HFFc6 (cell line): ENCODE data around the gene SMC5. TPM values are rescaled to one million over a fixed set of nuclear protein-coding genes. Genes with fewer than 3 reads are reported as not detected.
A peak's percentile ranks its signal among the peaks of the same experiment; 100 is the strongest.

Source experiments
- DNase-seq: peaks from one replicate; pipeline ENCODE4 v3.0.0-alpha.2; 2018
- H3K27ac Mint-ChIP-seq: 2 replicates; pipeline ENCODE4 v1.8.0; 2020; ENCODE audit warnings: mild to moderate bottlenecking, mixed read lengths
- H3K27me3 Mint-ChIP-seq: 2 replicates; pipeline ENCODE4 v1.8.0; 2021; ENCODE audit warnings: mild to moderate bottlenecking, moderate library complexity, mixed read lengths; ENCODE audit not compliant: insufficient read depth
- H3K36me3 Mint-ChIP-seq: 2 replicates; pipeline ENCODE4 v1.8.0; 2021; ENCODE audit warnings: low read depth, mixed read lengths
- H3K4me1 Mint-ChIP-seq: 2 replicates; pipeline ENCODE4 v1.8.0; 2020; ENCODE audit warnings: low read depth, mixed read lengths
- H3K4me3 Mint-ChIP-seq: 2 replicates; pipeline ENCODE4 v1.8.0; 2020; ENCODE audit warnings: mild to moderate bottlenecking, moderate library complexity, mixed read lengths
- H3K9me3 Mint-ChIP-seq: 2 replicates; pipeline ENCODE4 v1.8.0; 2020; ENCODE audit warnings: mild to moderate bottlenecking, mixed read lengths
- total RNA-seq, 6 experiments: library from RNA; stranded (reverse); fragmentation: NEBNext Ultra II Directional; extraction: Animal tissue kit (Norgen Biotek cat#: 25700); gene quantifications; 2 replicates in 1 of 6; 3 replicates in 5 of 6; pipeline ENCODE4 v1.2.3, GENCODE V29; 2021
- TF ChIP-seq, protein P1 (sequence below): fragments of 200-600 bp; sonication (generic); IDR thresholded peaks from 2 replicates; pipeline ENCODE4 v1.5.0; 2021; ENCODE audit warnings: antibody characterized with exemption, mild to moderate bottlenecking

Gene SMC5
- total RNA-seq, 6 experiments from 2014 or later = 16.4 to 20.3 (median 19.2) TPM

DNA sequence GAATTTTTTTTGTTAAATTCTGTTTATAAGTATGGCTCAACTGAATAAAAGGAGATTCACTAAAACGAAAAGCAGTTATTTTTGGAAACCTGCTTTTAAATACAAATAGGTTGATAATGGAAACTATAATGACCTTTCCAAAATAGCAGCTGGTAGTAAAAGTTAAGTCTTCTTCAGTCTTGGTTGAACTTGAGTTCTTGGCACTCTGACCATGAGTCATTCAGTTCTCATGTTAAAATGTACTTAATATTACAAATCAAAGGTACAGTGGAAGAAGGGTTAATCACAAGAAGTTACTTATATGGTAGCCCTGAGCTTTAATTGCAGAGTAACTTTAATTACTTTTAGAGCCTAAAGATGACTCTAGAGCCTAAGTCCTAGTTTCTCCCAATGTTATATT is 93.6 kb downstream of the SMC5 start:
- peak; percentile 23 for DNase-seq
- Mint-ChIP-seq H3K4me1 (peaks cover 24% of the 10 kb centered on the region), H3K4me3 (no peak overlapping the region), H3K27ac (no peak overlapping the region), H3K9me3 (no peaks in the 10 kb centered on the region), H3K36me3 (peaks cover 5% of the 10 kb centered on the region), H3K27me3 (no peaks in the 10 kb centered on the region)
- TF ChIP-seq, protein P1, sequence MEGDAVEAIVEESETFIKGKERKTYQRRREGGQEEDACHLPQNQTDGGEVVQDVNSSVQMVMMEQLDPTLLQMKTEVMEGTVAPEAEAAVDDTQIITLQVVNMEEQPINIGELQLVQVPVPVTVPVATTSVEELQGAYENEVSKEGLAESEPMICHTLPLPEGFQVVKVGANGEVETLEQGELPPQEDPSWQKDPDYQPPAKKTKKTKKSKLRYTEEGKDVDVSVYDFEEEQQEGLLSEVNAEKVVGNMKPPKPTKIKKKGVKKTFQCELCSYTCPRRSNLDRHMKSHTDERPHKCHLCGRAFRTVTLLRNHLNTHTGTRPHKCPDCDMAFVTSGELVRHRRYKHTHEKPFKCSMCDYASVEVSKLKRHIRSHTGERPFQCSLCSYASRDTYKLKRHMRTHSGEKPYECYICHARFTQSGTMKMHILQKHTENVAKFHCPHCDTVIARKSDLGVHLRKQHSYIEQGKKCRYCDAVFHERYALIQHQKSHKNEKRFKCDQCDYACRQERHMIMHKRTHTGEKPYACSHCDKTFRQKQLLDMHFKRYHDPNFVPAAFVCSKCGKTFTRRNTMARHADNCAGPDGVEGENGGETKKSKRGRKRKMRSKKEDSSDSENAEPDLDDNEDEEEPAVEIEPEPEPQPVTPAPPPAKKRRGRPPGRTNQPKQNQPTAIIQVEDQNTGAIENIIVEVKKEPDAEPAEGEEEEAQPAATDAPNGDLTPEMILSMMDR = no peak

DNA sequence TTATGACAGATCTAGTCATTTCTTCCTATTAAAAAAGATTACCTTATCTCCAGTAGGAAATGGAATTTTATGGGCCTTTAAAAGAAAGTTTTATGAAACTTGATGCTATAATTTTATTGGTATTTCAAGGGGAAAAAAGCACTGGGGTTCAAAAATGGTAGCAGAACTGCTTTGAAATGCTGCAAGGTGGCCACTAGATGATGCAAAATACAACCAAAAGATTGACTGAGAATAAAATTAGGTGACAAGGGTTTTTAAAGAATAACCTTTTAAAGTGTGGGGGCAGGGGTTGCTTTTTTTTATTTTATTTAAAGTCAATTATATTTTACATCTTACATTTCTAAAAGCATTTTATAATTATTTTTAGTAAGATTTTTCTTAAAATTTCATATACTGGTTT is 94.0 kb downstream of the SMC5 start:
- Mint-ChIP-seq H3K36me3 (peaks cover 8% of the 10 kb centered on the region; the same call in 1 of the 2 replicates), H3K4me1 (peaks cover 24% of the 10 kb centered on the region), H3K27ac (no peak overlapping the region), H3K4me3 (no peak overlapping the region), H3K27me3 (no peaks in the 10 kb centered on the region), H3K9me3 (no peaks in the 10 kb centered on the region)
- TF ChIP-seq, protein P1 = peak; percentile 69
- no peak for DNase-seq

DNA sequence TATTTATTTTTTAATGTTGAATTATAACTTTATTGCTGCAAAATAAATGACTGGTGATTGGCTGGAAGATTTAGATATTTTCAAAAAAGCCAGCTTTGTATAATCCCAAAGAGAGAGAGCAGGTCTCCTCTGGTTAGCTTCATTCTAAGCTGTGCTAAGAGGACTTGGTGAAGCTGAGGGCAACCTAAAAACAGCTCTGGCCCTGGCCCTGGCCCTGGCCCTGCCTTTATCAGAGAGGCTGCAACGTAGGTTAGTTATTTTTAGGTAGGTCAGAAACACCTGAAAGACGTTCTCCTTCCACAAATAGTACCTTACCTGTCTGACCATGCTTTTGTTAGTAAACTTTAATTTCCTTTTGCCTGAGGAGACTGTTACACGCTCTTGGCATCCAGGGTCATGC is 97.0 kb downstream of the SMC5 start:
- peaks cover 17% of the 10 kb centered on the region for H3K4me1 Mint-ChIP-seq
- H3K27ac Mint-ChIP-seq = peak overlapping the region; percentile 64
- no peak overlapping the region for H3K4me3 Mint-ChIP-seq
- no peaks in the 10 kb centered on the region for H3K27me3 Mint-ChIP-seq
- DNase-seq = no peak
- no peaks in the 10 kb centered on the region for H3K9me3 Mint-ChIP-seq
- H3K36me3 Mint-ChIP-seq = peaks cover 4% of the 10 kb centered on the region; the same call in 1 of the 2 replicates
- TF ChIP-seq, protein P1 = no peak

DNA sequence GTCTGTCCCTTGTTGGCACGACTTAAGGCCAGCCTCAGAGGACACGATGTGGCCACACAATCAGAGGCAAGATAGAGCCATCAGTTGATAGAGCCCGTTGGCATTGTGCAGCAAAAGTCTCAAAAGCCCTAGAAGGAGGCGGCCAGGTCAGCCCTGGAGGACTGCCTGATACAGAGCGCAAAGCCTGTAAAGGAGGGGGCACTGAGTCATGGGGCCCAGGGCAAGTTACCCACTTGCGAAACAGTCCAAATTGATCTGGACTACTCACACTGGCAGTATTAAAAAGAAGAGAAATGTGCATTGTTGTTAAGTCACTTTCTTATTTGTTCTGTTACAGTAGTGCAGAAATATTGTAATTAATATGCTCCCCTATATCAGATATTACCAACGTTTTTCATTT is 104.2 kb downstream of the SMC5 start:
- H3K4me3 Mint-ChIP-seq = no peak overlapping the region
- DNase-seq = no peak
- TF ChIP-seq, protein P1 = no peak
- H3K36me3 Mint-ChIP-seq = no peaks in the 10 kb centered on the region; the same call in 1 of the 2 replicates
- H3K27ac Mint-ChIP-seq = no peak overlapping the region
- H3K4me1 Mint-ChIP-seq = peaks cover 13% of the 10 kb centered on the region
- H3K27me3 Mint-ChIP-seq = no peaks in the 10 kb centered on the region
- no peaks in the 10 kb centered on the region for H3K9me3 Mint-ChIP-seq

DNA sequence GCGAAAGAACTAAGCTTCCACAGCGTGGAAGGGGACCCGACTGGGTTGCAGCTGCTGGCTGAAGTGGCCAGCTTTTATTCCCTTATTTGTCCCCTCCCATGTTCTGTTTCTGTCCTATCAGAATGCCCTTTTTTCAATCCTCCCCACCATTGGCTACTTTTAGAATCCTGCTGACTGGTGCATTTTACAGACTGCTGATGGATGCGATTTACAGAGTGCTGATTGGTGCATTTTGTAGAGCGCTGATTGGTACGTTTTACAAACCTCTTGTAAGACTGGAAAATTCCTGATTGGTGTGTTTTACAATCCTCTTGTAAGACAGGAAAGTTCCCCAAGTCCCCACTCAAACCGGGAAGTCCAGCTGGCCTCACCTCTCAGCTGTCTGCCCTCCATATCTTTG is 105.0 kb downstream of the SMC5 start:
- Mint-ChIP-seq H3K9me3 (no peaks in the 10 kb centered on the region), H3K27ac (no peak overlapping the region), H3K4me1 (peaks cover 15% of the 10 kb centered on the region), H3K4me3 (no peak overlapping the region), H3K27me3 (no peaks in the 10 kb centered on the region), H3K36me3 (no peaks in the 10 kb centered on the region; the same call in 1 of the 2 replicates)
- TF ChIP-seq, protein P1 = no peak
- no peak for DNase-seq
